K562 (cell line): Measurements from ENCODE around the gene STON2. TPM values are rescaled to one million over a fixed set of nuclear protein-coding genes. Genes with fewer than 3 reads are reported as not detected.
A peak's percentile ranks its signal among the peaks of the same experiment; 100 is the strongest.

Experiments used
- CBX1 ChIP-seq: sonication (generic); IDR thresholded peaks from 2 replicates; pipeline ENCODE4 v1.6.1; 2016; ENCODE audit warnings: antibody characterized with exemption, low read depth, mild to moderate bottlenecking
- CBX8 ChIP-seq: fragments of 200-600 bp; sonication (generic); IDR thresholded peaks from 2 replicates; pipeline ENCODE4 v1.6.1; 2012; ENCODE audit warnings: borderline replicate concordance, mixed run types, low read depth, mild to moderate bottlenecking, moderate library complexity, mixed read lengths, low read length, control low read depth, inconsistent platforms; ENCODE audit not compliant: poor library complexity, severe bottlenecking; ENCODE audit errors: extremely low read depth
- DNMT1 ChIP-seq: fragments of 450-650 bp; IDR thresholded peaks from 2 replicates; pipeline ENCODE4 v1.6.1; 2016; ENCODE audit warnings: antibody characterized with exemption, mild to moderate bottlenecking
- E2F3 ChIP-seq: fragments of 250-450 bp; sonication (Bioruptor Pico); IDR thresholded peaks from 2 replicates; pipeline ENCODE4 v1.4.0; 2020; ENCODE audit warnings: mild to moderate bottlenecking
- HMGN3 ChIP-seq: IDR thresholded peaks from 2 replicates; pipeline ENCODE4 v1.6.1; 2011; ENCODE audit warnings: borderline replicate concordance, low read depth, mild to moderate bottlenecking, mixed read lengths, low read length; ENCODE audit not compliant: insufficient read length; ENCODE audit errors: extremely low read depth
- PHF21A ChIP-seq: fragments of 450-650 bp; IDR thresholded peaks from 2 replicates; pipeline ENCODE4 v1.6.1; 2017; ENCODE audit warnings: low read depth, borderline replicate concordance
- POLR2A ChIP-seq: fragments of 450-650 bp; conservative IDR thresholded peaks from 2 replicates; pipeline ENCODE4 v1.6.1; 2016
- ZBTB2 ChIP-seq: fragments of 450-650 bp; IDR thresholded peaks from 2 replicates; pipeline ENCODE4 v1.6.1; 2016; ENCODE audit warnings: antibody characterized with exemption
- ZBTB34 ChIP-seq: fragments of 250-450 bp; sonication (Bioruptor Pico); IDR thresholded peaks from 2 replicates; pipeline ENCODE4 v1.8.0; 2021; ENCODE audit warnings: mild to moderate bottlenecking, moderate library complexity
- ZBTB40 ChIP-seq, 2 experiments: fragments of 450-650 bp in 1 of 2; sonication (generic) in 1 of 2; formaldehyde crosslinking in 1 of 2; IDR thresholded peaks; 2 replicates each; pipeline versions ENCODE4 v1.7.1 to v1.9.0; 2016 to 2022; ENCODE audit warnings: inconsistent platforms in 1 of 2, mild to moderate bottlenecking in 1 of 2, missing genetic modification reagents in 1 of 2
- ZNF695 ChIP-seq: fragments of 450-650 bp; formaldehyde crosslinking; IDR thresholded peaks from 2 replicates; pipeline ENCODE4 v1.4.0; 2020; ENCODE audit warnings: mild to moderate bottlenecking, moderate library complexity
- polyA plus RNA-seq, 8 experiments: library from polyadenylated mRNA; depleted of rRNA in 4 of 8; stranded (reverse) in 5 of 8; unstranded in 3 of 8; fragments of >200 nt; fragmentation: Nextera tagmentation in 2 of 8; fragmentation: Illumina TruSeq in 1 of 8; extraction: Ambion mirVana in 2 of 8; extraction: Trizol in 1 of 8; gene quantifications; 2 replicates each; pipeline versions ENCODE4 v1.2.1 to v1.2.3, GENCODE V29; 2011 to 2014; ENCODE audit warnings: inconsistent platforms in 1 of 8, missing spikeins in 1 of 8
- total RNA-seq, 7 experiments: library from RNA; depleted of rRNA in 6 of 7; stranded (reverse); fragments of >200 nt in 6 of 7; fragmentation: Illumina TruSeq in 2 of 7; extraction: Trizol in 2 of 7; gene quantifications; 2 replicates each; pipeline versions ENCODE4 v1.2.1 to v1.2.3, GENCODE V29; 2011 to 2021; ENCODE audit warnings: low replicate concordance in 1 of 7
- TF ChIP-seq, protein P1 (sequence below): fragments of 250-450 bp; sonication (Bioruptor Pico); IDR thresholded peaks from 2 replicates; pipeline ENCODE4 v1.8.0; 2021; ENCODE audit warnings: moderate library complexity, mild to moderate bottlenecking, inconsistent platforms

Gene STON2
- total and polyA plus RNA-seq, 9 of the 15 experiments (the other 6 are each of a cell fraction or from before 2014, with no cell fraction given), result 7.8 to 99.3 (median 53.5) TPM

GRCh38 chr14:81423504-81423903 lies 23.4 kb upstream of the STON2 start (continued):
- TF ChIP-seq ZBTB40 (IDR thresholded peaks at IDR 0.05) (peak; percentile 23; the same call in 1 of the 2 replicates), ZBTB40 (CRISPR knock-in tag; IDR thresholded peaks at IDR 0.05) (no peak), CBX1 (0 out of 2 replicates have a peak, but pooled peaks have one; percentile 55), ZBTB34 (no peak), DNMT1 (no peak), ZNF695 (CRISPR knock-in tag) (no peak), PHF21A (no peak), POLR2A (no peak), CBX8 (no peak), E2F3 (no peak), ZBTB2 (no peak; the same call in 1 of the 2 replicates), HMGN3 (no peak)
- TF ChIP-seq, protein P1, sequence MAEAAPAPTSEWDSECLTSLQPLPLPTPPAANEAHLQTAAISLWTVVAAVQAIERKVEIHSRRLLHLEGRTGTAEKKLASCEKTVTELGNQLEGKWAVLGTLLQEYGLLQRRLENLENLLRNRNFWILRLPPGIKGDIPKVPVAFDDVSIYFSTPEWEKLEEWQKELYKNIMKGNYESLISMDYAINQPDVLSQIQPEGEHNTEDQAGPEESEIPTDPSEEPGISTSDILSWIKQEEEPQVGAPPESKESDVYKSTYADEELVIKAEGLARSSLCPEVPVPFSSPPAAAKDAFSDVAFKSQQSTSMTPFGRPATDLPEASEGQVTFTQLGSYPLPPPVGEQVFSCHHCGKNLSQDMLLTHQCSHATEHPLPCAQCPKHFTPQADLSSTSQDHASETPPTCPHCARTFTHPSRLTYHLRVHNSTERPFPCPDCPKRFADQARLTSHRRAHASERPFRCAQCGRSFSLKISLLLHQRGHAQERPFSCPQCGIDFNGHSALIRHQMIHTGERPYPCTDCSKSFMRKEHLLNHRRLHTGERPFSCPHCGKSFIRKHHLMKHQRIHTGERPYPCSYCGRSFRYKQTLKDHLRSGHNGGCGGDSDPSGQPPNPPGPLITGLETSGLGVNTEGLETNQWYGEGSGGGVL (CRISPR knock-in tag), result no peak
